GM06990 (cell line): Measurements from ENCODE around the gene NRG2.

ENCODE experiments used
- DNase-seq: peaks from one replicate; pipeline ENCODE4 v3.0.0-alpha.2; 2011; ENCODE audit not compliant: insufficient read length; ENCODE audit errors: extremely low read depth
- H3K27me3 ChIP-seq: replicated peaks from 2 replicates; pipeline ENCODE4 v1.6.0; 2011; ENCODE audit warnings: low read length; ENCODE audit not compliant: control insufficient read depth, insufficient read depth
- H3K36me3 ChIP-seq: 2 replicates; pipeline ENCODE4 v1.5.1; 2011; ENCODE audit warnings: low read length; ENCODE audit not compliant: control insufficient read depth, insufficient read depth
- H3K4me3 ChIP-seq: replicated peaks from 2 replicates; pipeline ENCODE4 v1.5.1; 2011; ENCODE audit warnings: low read depth, mild to moderate bottlenecking, control low read depth, low read length
- TF ChIP-seq, protein P1 (sequence below): IDR thresholded peaks from 2 replicates; pipeline ENCODE4 v1.5.1; 2011; ENCODE audit warnings: low read length, control low read depth, mild to moderate bottlenecking, inconsistent platforms; ENCODE audit not compliant: insufficient read depth, poor library complexity, severe bottlenecking

The NRG2 gene

DNA sequence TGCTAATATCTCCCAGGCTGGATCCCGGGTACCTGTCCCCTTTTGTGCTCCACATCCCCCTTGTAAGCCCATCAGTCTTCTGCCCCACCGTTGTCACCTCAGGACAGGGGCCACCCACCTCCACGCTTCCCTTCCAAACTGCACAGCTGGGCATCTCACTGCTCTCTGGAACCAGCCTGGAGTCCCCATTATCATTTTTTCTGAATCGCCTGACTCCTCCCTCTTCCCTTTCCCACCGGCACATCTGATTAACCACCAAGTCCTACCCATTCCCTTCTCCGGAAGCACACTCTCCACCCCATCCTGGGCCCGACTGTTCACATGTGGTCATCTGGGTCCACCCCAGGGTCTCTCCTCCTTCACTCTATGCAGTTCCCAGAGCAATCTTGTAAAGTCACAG is 193.6 kb downstream of the NRG2 start:
- H3K4me3 ChIP-seq: no peak overlapping the region
- DNase-seq: no peak
- no peaks in the 10 kb centered on the region; the same call in none of the 2 replicates for H3K36me3 ChIP-seq
- TF ChIP-seq, protein P1, sequence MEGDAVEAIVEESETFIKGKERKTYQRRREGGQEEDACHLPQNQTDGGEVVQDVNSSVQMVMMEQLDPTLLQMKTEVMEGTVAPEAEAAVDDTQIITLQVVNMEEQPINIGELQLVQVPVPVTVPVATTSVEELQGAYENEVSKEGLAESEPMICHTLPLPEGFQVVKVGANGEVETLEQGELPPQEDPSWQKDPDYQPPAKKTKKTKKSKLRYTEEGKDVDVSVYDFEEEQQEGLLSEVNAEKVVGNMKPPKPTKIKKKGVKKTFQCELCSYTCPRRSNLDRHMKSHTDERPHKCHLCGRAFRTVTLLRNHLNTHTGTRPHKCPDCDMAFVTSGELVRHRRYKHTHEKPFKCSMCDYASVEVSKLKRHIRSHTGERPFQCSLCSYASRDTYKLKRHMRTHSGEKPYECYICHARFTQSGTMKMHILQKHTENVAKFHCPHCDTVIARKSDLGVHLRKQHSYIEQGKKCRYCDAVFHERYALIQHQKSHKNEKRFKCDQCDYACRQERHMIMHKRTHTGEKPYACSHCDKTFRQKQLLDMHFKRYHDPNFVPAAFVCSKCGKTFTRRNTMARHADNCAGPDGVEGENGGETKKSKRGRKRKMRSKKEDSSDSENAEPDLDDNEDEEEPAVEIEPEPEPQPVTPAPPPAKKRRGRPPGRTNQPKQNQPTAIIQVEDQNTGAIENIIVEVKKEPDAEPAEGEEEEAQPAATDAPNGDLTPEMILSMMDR: no peak
- no peaks in the 10 kb centered on the region for H3K27me3 ChIP-seq

DNA sequence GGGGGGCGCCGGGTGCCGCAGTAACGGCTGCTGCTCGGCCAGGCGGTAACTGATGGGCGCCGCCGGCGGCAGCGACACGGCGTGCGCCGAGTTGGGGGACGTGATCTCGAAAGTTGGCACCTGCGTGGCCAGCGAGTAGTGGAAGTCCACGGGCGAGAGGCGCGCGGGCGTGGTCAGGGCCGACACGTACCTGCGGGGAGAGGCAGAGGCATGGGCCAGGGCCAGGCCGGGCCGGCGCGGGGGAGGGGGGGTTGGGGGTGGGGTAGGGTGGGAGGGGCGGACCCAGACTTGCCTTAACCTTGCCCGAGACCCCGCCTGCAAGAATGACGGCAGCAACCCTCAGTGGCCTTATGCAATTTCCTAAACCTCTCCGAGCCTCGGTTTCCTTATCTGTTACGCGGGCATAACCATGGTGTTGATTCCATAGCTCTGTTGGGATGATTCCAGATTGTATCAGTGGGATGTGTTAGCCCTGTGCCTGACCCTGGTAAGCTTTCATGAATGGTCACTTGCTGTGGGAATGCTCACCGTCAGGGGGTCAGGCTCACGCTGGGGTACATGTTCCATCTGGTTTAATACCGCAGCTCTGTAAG is 194.5 kb downstream of the NRG2 start:
- H3K36me3 ChIP-seq: no peaks in the 10 kb centered on the region; the same call in none of the 2 replicates
- H3K27me3 ChIP-seq: no peaks in the 10 kb centered on the region
- H3K4me3 ChIP-seq: peak overlapping the region; percentile 57
- TF ChIP-seq, protein P1: no peak
- DNase-seq: no peak

DNA sequence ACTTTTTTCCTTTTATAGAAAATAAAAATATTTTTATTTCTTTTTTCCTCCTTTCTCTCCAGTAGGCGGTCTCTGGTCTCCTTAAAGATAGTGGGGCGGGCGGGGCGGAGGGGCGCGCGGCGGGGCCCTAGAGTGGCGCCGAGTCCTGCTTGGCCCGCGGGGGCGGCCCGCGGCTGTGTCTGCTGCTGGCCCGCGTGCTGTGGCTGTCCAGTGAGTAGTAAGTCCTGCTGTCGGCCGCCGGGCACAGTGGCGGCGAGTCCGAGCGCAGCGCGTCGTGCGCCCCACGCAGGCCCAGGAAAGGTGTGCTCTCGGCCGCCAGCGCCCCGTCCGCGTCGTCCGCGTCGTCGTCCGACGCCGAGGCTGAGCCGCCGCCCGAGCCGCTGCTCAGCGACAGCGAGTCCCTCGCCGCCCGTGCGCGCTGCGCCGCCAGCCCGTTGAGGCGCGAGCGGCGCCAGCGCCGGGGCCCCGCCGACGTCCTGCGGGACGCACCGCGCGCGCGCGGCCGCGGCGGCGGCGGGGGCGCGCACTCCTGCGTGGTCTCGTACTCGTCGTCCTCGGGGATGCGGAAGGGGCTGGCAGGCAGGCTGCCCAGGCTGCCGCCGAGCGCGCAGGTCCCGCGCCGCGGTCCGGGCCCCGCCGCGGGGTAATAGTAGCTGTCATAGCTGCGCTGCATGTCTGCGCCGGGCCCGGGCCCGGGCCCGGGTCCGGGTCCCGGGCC is 195.2 kb downstream of the NRG2 start:
- H3K4me3 ChIP-seq: peak overlapping the region; percentile 57
- no peaks in the 10 kb centered on the region for H3K27me3 ChIP-seq
- TF ChIP-seq, protein P1: no peak
- H3K36me3 ChIP-seq: no peaks in the 10 kb centered on the region; the same call in none of the 2 replicates
- peak; percentile 88 for DNase-seq

DNA sequence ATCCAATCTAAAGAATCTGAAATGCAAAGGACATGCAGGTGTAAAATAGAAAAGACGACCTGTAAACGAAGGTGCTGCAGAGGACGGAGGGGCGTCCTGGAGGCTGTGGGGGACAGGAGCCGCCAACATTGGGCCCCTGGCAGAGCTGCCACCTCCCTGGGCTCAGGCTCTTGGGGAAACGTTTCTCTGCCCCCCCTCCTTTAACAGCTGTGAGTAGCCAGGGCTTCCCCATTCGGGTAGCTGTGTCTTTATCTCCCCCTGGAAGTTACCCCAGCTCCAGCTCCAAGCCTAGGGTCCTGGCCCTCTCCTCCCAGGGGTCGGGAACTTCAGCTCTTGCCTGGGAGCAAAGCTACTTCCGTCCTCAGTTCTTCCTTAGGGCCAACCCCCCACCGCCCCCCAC is 196.0 kb downstream of the NRG2 start:
- TF ChIP-seq, protein P1: no peak
- H3K27me3 ChIP-seq: no peaks in the 10 kb centered on the region
- H3K36me3 ChIP-seq: no peaks in the 10 kb centered on the region; the same call in none of the 2 replicates
- H3K4me3 ChIP-seq: no peak overlapping the region
- no peak for DNase-seq

DNA sequence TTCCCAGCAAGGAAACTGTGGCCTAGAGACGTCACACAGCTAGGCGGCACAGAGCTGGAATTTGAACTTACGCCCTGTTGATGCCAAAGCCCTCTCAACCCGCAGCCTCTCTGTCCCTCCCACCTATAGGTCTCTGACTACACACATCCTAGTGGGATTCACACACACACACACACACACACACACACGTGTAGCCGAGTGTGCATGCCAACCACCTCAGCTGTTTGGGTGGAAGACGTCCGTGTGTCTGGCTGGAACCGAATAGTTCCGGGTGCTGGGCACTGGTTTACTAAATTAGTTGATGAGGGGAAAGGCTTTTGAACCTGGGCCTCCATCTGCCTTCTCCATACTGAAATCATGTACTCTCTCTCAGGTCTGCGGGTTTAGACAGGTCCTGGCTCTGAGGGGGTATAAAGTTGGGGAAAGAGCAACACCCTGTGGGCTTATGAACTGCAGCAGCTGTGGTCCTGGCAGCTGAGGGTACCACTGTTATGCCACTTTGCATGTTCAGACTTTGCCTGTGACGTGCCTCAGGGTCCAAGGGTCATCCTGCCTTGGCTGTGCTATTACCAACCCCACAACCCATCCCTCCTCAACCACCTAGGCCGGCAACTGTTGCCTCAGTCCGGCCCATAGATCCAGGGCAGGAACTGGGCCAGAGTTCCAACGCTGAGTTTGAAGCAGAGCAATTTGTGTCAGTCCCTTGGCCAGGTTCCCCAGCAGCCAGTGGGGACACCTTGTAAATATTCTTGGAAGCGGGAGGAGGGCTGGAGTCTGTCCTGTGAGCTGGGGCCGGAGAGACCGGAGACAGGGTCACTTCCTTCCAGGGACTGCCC is 197.0 kb downstream of the NRG2 start:
- Histone ChIP-seq H3K36me3 (no peaks in the 10 kb centered on the region; the same call in none of the 2 replicates), H3K4me3 (no peak overlapping the region), H3K27me3 (no peaks in the 10 kb centered on the region)
- no peak for DNase-seq
- TF ChIP-seq, protein P1: no peak
